GM18507 (cell line): ENCODE results near the gene RRM1.
A peak's percentile ranks its signal among the peaks of the same experiment; 100 is the strongest.
"Not testable (repeated sequence)": the region's sequence is repeated elsewhere in the genome, so short reads cannot be mapped to it uniquely, and the experiment has no call there.

ENCODE experiments used
- DNase-seq: peaks from one replicate; pipeline ENCODE4 v3.0.0; 2011; ENCODE audit warnings: low read depth; ENCODE audit not compliant: insufficient read length; ENCODE audit errors: extremely low spot score
- FAIRE-seq: peaks from 2 replicates; lab custom pipeline; 2011; peaks lifted over from hg19 to GRCh38; lab: Jason Lieb, UNC

The RRM1 gene

GRCh38 chr11:4094348-4095291 is at the start of gene RRM1:
Gene RRM1, plus strand, starts transcription at chr11:4094799. Its CDS starts 214 bp downstream, at chr11:4095013.
- FAIRE-seq (peak; percentile 93), DNase-seq (peak; percentile 87)

- no peak for DNase-seq
- FAIRE-seq, result no peak
These were observed 49.5 kb upstream of the RRM1 start for GRCh38 chr11:4044976-4045646.

- DNase-seq, result no peak
These were observed 46.3 kb upstream of the RRM1 start for GRCh38 chr11:4048340-4048739.

GRCh38 chr11:4049006-4049405 is 45.6 kb upstream of the RRM1 start:
- no peak for FAIRE-seq
- DNase-seq, result no peak

More at GRCh38 chr11:4048340-4048739, 46.3 kb upstream of the RRM1 start:
- FAIRE-seq, result no peak

GRCh38 chr11:4050138-4050537 is 44.5 kb upstream of the RRM1 start:
- DNase-seq (no peak), FAIRE-seq (no peak)

GRCh38 chr11:4053200-4053599 is 41.4 kb upstream of the RRM1 start:
- FAIRE-seq, DNase-seq: not testable (repeated sequence)

GRCh38 chr11:4054643-4055042 is 40.0 kb upstream of the RRM1 start:
- DNase-seq (no peak), FAIRE-seq (no peak)

GRCh38 chr11:4059424-4059823 is 35.2 kb upstream of the RRM1 start:
- FAIRE-seq (no peak), DNase-seq (no peak)

GRCh38 chr11:4060182-4060923 is 34.2 kb upstream of the RRM1 start:
- no peak for DNase-seq
- FAIRE-seq, result no peak

- FAIRE-seq (no peak), DNase-seq (no peak)
These were observed 32.9 kb upstream of the RRM1 start for GRCh38 chr11:4061700-4062099.

GRCh38 chr11:4063348-4063747 is 31.3 kb upstream of the RRM1 start:
- FAIRE-seq (no peak), DNase-seq (no peak)

GRCh38 chr11:4064278-4064955 is 30.2 kb upstream of the RRM1 start:
- FAIRE-seq (no peak), DNase-seq (no peak)

GRCh38 chr11:4065086-4065485 is 29.5 kb upstream of the RRM1 start:
- DNase-seq (no peak), FAIRE-seq (no peak)

- FAIRE-seq, result no peak
- DNase-seq, result no peak
These were observed 28.8 kb upstream of the RRM1 start for GRCh38 chr11:4065601-4066377.

GRCh38 chr11:4066910-4067309 is 27.7 kb upstream of the RRM1 start:
- no peak for FAIRE-seq
- DNase-seq, result no peak

GRCh38 chr11:4068962-4069361 is 25.6 kb upstream of the RRM1 start:
- DNase-seq, result no peak
- no peak for FAIRE-seq

- no peak for DNase-seq
- no peak for FAIRE-seq
These were observed 23.3 kb upstream of the RRM1 start for GRCh38 chr11:4071325-4071724.

- DNase-seq (no peak), FAIRE-seq (no peak)
These were observed 22.7 kb upstream of the RRM1 start for GRCh38 chr11:4071914-4072313.
